ENCODE data around the gene CDC42BPA. TPM values are rescaled to one million over a fixed set of nuclear protein-coding genes. Genes with fewer than 3 reads are reported as not detected.

CDC42BPA gene
- total and polyA plus RNA-seq, 2 donors from 2014 or later: 11.2 to 60.7 TPM

DNA sequence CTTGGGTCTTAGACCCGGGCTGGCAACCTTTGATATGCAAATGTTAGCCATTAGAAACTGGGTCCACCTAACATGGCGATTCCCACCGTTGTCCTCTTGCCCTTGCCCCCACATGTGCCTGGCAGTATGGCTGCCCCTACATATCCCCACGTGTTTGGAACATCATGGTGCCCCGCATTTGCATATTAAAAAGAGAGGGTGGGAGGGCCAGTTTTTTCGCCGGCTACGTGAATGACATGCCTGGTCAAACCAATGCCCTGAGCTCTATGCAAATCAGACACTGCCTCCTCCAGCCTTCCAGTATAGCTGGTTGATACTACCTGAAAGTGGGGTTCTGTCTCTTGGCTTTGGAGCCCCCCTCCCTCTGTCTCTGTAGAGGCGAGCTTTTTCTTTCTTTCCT is 133.0 kb downstream of the CDC42BPA start:
- no peaks in the 10 kb centered on the region for H3K9me3 ChIP-seq (ENCODE audit: control insufficient read depth in 2 of 3, insufficient read depth in 1 of 3, low read length in 3 of 3)
- no peak for FAIRE-seq
- H3K36me3 ChIP-seq (ENCODE audit: control insufficient read depth in 2 of 3, insufficient read depth in 3 of 3, low read length in 3 of 3): no peaks in the 10 kb centered on the region
- no peak overlapping the region for H3K4me3 ChIP-seq (ENCODE audit: low read length in 3 of 3)
- H3K27ac ChIP-seq (ENCODE audit: low read depth in 2 of 2, low read length in 2 of 2): no peak overlapping the region
- TF ChIP-seq CTCF (IDR thresholded peaks at IDR 0.05; ENCODE audit: borderline replicate concordance, extremely low read depth, insufficient read depth): no peak
- no peaks in the 10 kb centered on the region for H3K4me1 ChIP-seq (ENCODE audit: control insufficient read depth in 2 of 3, insufficient read depth in 2 of 3, low read depth in 1 of 3, low read length in 3 of 3)
- no peak overlapping the region for H3K9ac ChIP-seq (ENCODE audit: low read length in 3 of 3)
- no peak for DNase-seq
- intact Hi-C loops (cut with DNase I): no loop called here
- no peaks in the 10 kb centered on the region for H3K27me3 ChIP-seq (ENCODE audit: control insufficient read depth, insufficient read depth, low read length)

- no peaks in the 10 kb centered on the region for H3K4me1 ChIP-seq (ENCODE audit: control insufficient read depth in 2 of 3, insufficient read depth in 2 of 3, low read depth in 1 of 3, low read length in 3 of 3)
- DNase-seq (no peak), FAIRE-seq (no peak)
- H3K9me3 ChIP-seq (ENCODE audit: control insufficient read depth in 2 of 3, insufficient read depth in 1 of 3, low read length in 3 of 3): no peaks in the 10 kb centered on the region
- no peak for TF ChIP-seq CTCF (IDR thresholded peaks at IDR 0.05; ENCODE audit: borderline replicate concordance, extremely low read depth, insufficient read depth)
- intact Hi-C loops (cut with DNase I): no loop called here
- no peaks in the 10 kb centered on the region for H3K27me3 ChIP-seq (ENCODE audit: control insufficient read depth, insufficient read depth, low read length)
- H3K27ac ChIP-seq (ENCODE audit: low read depth in 2 of 2, low read length in 2 of 2): no peak overlapping the region
- H3K36me3 ChIP-seq (ENCODE audit: control insufficient read depth in 2 of 3, insufficient read depth in 3 of 3, low read length in 3 of 3): no peaks in the 10 kb centered on the region
- H3K9ac ChIP-seq (ENCODE audit: low read length in 3 of 3): no peak overlapping the region
- H3K4me3 ChIP-seq (ENCODE audit: low read length in 3 of 3): no peak overlapping the region
These were observed 136.3 kb downstream of the CDC42BPA start for GRCh38 chr1:227182012-227182411.

DNA sequence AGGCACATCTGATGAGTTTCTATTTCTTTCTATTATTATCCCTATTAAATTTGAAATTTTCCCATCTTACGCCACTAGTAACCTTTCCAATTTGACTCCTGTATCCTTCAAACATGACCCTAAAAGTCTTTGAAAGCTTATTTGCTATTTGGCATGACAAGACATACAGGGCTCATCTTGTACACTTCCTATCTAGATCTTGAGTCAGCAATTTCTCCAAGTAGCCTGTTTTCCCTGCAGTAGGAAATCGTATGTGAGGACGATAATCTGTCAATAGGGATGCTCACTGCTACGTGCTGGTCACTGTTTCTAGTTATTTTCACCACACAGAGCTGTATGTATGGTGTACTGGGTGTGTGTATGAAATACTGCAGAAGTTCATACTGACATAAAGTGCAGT is 142.7 kb downstream of the CDC42BPA start:
- no peak for FAIRE-seq
- intact Hi-C loops (cut with DNase I): no loop called here
- H3K36me3 ChIP-seq (ENCODE audit: control insufficient read depth in 2 of 3, insufficient read depth in 3 of 3, low read length in 3 of 3): no peaks in the 10 kb centered on the region
- no peak overlapping the region for H3K4me3 ChIP-seq (ENCODE audit: low read length in 3 of 3)
- no peak overlapping the region for H3K9ac ChIP-seq (ENCODE audit: low read length in 3 of 3)
- TF ChIP-seq CTCF (IDR thresholded peaks at IDR 0.05; ENCODE audit: borderline replicate concordance, extremely low read depth, insufficient read depth): no peak
- no peaks in the 10 kb centered on the region for H3K27me3 ChIP-seq (ENCODE audit: control insufficient read depth, insufficient read depth, low read length)
- no peak for DNase-seq
- no peaks in the 10 kb centered on the region for H3K4me1 ChIP-seq (ENCODE audit: control insufficient read depth in 2 of 3, insufficient read depth in 2 of 3, low read depth in 1 of 3, low read length in 3 of 3)
- no peaks in the 10 kb centered on the region for H3K9me3 ChIP-seq (ENCODE audit: control insufficient read depth in 2 of 3, insufficient read depth in 1 of 3, low read length in 3 of 3)
- H3K27ac ChIP-seq (ENCODE audit: low read depth in 2 of 2, low read length in 2 of 2): no peak overlapping the region

GRCh38 chr1:227174164-227174563 is 144.1 kb downstream of the CDC42BPA start:
- DNase-seq (no peak), FAIRE-seq (no peak)
- Histone ChIP-seq H3K27ac (ENCODE audit: low read depth in 2 of 2, low read length in 2 of 2) (no peak overlapping the region), H3K9ac (ENCODE audit: low read length in 3 of 3) (no peak overlapping the region), H3K4me3 (ENCODE audit: low read length in 3 of 3) (no peak overlapping the region), H3K27me3 (ENCODE audit: control insufficient read depth, insufficient read depth, low read length) (no peaks in the 10 kb centered on the region), H3K9me3 (ENCODE audit: control insufficient read depth in 2 of 3, insufficient read depth in 1 of 3, low read length in 3 of 3) (no peaks in the 10 kb centered on the region), H3K4me1 (ENCODE audit: control insufficient read depth in 2 of 3, insufficient read depth in 2 of 3, low read depth in 1 of 3, low read length in 3 of 3) (no peaks in the 10 kb centered on the region), H3K36me3 (ENCODE audit: control insufficient read depth in 2 of 3, insufficient read depth in 3 of 3, low read length in 3 of 3) (no peaks in the 10 kb centered on the region)
- no peak for TF ChIP-seq CTCF (IDR thresholded peaks at IDR 0.05; ENCODE audit: borderline replicate concordance, extremely low read depth, insufficient read depth)
- intact Hi-C loops (cut with DNase I): no loop called here
